Ovary (tissue), 9 donors: ENCODE data around the gene GRAP2. TPM values are rescaled to one million over a fixed set of nuclear protein-coding genes. Genes with fewer than 3 reads are reported as not detected.

Source experiments
- DNase-seq, 5 donors: peaks; one replicate each; pipeline ENCODE4 v3.0.0-alpha.2; 2019 to 2020
- H3K27ac ChIP-seq, 2 donors: fragments of 200-600 bp; one replicate each; pipeline versions ENCODE4 v1.5.1 to v1.8.0; 2019 to 2022
- H3K27me3 ChIP-seq: fragments of 200-600 bp; one replicate; pipeline ENCODE4 v1.8.0; 2022
- H3K36me3 ChIP-seq: fragments of 200-600 bp; sonication (generic); one replicate; pipeline ENCODE4 v1.5.1; 2019
- H3K4me1 ChIP-seq: one replicate; pipeline ENCODE4 v1.8.1; 2013; ENCODE audit warnings: mild to moderate bottlenecking, moderate library complexity; ENCODE audit not compliant: insufficient read depth
- H3K4me3 ChIP-seq: fragments of 200-600 bp; sonication (generic); one replicate; pipeline ENCODE4 v1.5.1; 2017
- H3K9me3 ChIP-seq, 2 donors: fragments of 200-600 bp in 1 of 2; sonication (generic) in 1 of 2; one replicate each; pipeline versions ENCODE4 v1.5.1 to v1.8.1; 2013 to 2019; ENCODE audit warnings: mild to moderate bottlenecking in 1 of 2, moderate library complexity in 1 of 2
- CTCF ChIP-seq, 3 donors: fragments of 450-650 bp in 2 of 3; fragments of 200-600 bp in 1 of 3; IDR thresholded peaks; one replicate each; pipeline versions ENCODE4 v1.5.1 to v1.8.0; 2016 to 2022; ENCODE audit warnings: antibody characterized with exemption in 3 of 3, mild to moderate bottlenecking in 1 of 3
- EP300 ChIP-seq: sonication (generic); formaldehyde crosslinking; IDR thresholded peaks from one replicate; pipeline ENCODE4 v1.6.1; 2017; ENCODE audit warnings: antibody characterized with exemption
- POLR2A ChIP-seq: fragments of 450-650 bp; IDR thresholded peaks from one replicate; pipeline ENCODE4 v1.6.1; 2017; ENCODE audit warnings: antibody characterized with exemption, mild to moderate bottlenecking, moderate library complexity
- WGBS, 3 donors: extraction: QIAGEN DNeasy Blood & Tissue Kit in 1 of 3; methylation state at CpG; one replicate each; pipeline versions ENCODE4 v1.1.5 to v1.1.7; 2013 to 2017; 5-methylcytosine and 5-hydroxymethylcytosine counted together
- intact Hi-C, 4 donors: fragments of 100-400 bp; cut with DNase I; formaldehyde crosslinking; loops; one replicate each; pipeline versions ENCODE4 v1.11.0 to v1.15.1; 2022 to 2023
- polyA plus RNA-seq, 2 donors: library from polyadenylated mRNA; stranded (reverse); fragments of 200-250 nt in 1 of 2; fragments of 350-450 nt in 1 of 2; fragmentation: Illumina TruSeq in 1 of 2; extraction: RNeasy Lipid Tissue Mini Kit (QIAGEN cat#74804) in 1 of 2; gene quantifications; one replicate each; pipeline ENCODE4 v1.2.3, GENCODE V29; 2013 to 2014
- total RNA-seq, 7 donors: library from RNA; depleted of rRNA in 2 of 7; stranded (reverse); fragments of >200 nt in 2 of 7; fragmentation: NEBNext Ultra II Directional in 3 of 7; extraction: Animal tissue kit (Norgen Biotek cat#: 25700) in 3 of 7; gene quantifications; one replicate each; pipeline versions ENCODE4 v1.1.0 to v1.2.4, GENCODE V29; 2016 to 2023
- donor health status: DM: no; HTN: no; CAD: no; lungs with moderate emphysema.
- donor health status: DM: no; HTN: no; CAD: no.
- donor health status: Bipolar disorder and iron deficiency.
- donor health status: DM: yes; HTN: yes; CAD: no.
- donor health status: DM: no; HTN: no; CAD: no.
- donor health status: DM: yes; HTN: yes; CAD: no.

Gene GRAP2
- total and polyA plus RNA-seq, 9 donors, result 0.46 to 2.0 (median 0.75) TPM; not detected in 1

GRCh38 chr22:39973656-39974055, 72.8 kb downstream of the GRAP2 start:
- Histone ChIP-seq H3K27me3 (no peaks in the 10 kb centered on the region), H3K4me3 (no peak overlapping the region), H3K36me3 (no peaks in the 10 kb centered on the region), H3K4me1 (peaks cover 2% of the 10 kb centered on the region), H3K9me3 (no peaks in the 10 kb centered on the region), H3K27ac (no peak overlapping the region)
- intact Hi-C loops, result no loop called here
- no peak for DNase-seq
- WGBS, 3 donors, result 74 to 81% (median 79%) methylated on average over 5 of the region's 5 CpGs
- TF ChIP-seq POLR2A (no peak), CTCF (IDR thresholded peaks at IDR 0.05) (no peak), EP300 (no peak)

DNA sequence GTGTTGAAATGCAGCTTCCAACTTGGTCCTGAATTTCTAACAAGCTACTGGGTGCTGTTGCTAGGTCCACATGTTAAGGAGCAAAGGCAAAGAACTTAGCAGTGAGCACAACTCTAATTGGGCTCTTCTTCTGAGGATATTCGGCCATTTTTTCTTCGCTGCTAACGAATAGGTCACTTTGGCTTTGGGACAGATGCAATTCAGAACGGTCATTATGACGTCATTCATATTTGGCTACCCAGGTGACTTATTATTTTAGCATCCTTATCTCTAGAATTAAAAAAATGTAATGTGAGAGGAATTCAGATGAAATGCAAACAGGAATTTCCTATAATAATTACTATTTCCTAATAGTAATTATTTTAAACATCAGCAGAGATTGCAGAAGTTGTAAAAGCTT, 73.2 kb downstream of the GRAP2 start:
- no peaks in the 10 kb centered on the region for H3K4me1 ChIP-seq
- H3K27ac ChIP-seq, result no peak overlapping the region
- 54 to 61% (median 61%) methylated on average over 5 of the region's 5 CpGs for WGBS, 3 donors
- intact Hi-C loops, result no loop called here
- H3K4me3 ChIP-seq, result no peak overlapping the region
- no peaks in the 10 kb centered on the region for H3K36me3 ChIP-seq
- no peak for DNase-seq
- H3K9me3 ChIP-seq, result no peaks in the 10 kb centered on the region
- no peaks in the 10 kb centered on the region for H3K27me3 ChIP-seq
- no peak for TF ChIP-seq EP300
- no peak for TF ChIP-seq CTCF (IDR thresholded peaks at IDR 0.05)
- TF ChIP-seq POLR2A, result no peak

DNA sequence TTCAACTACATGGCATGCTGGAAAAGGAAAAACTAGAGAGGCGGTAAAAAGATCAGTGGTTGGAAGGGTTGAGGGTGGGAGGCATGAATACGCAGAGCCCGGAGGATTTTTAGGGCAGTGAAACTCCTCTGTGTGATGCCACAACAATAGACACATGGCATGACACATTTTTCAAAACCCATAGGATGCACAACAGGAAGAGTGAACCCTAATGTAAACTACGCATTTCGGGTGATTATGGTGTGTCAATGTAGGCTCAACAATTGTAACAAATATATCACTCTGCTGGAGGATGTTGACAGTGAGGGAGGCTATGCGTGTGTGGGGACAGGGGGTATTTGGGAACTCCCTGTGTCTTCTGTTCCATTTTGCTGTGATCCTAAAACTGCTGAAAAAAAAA, 78.2 kb downstream of the GRAP2 start:
- 72 to 94% (median 72%) methylated on average over 6 of the region's 6 CpGs for WGBS, 3 donors
- Histone ChIP-seq H3K4me1 (no peaks in the 10 kb centered on the region), H3K4me3 (no peak overlapping the region), H3K27ac (no peak overlapping the region), H3K27me3 (no peaks in the 10 kb centered on the region), H3K36me3 (no peaks in the 10 kb centered on the region), H3K9me3 (no peaks in the 10 kb centered on the region)
- no peak for DNase-seq
- TF ChIP-seq POLR2A (no peak), EP300 (no peak), CTCF (IDR thresholded peaks at IDR 0.05) (no peak)
- intact Hi-C loops, result no loop called here

- TF ChIP-seq POLR2A (no peak), CTCF (IDR thresholded peaks at IDR 0.05) (no peak), EP300 (no peak)
- H3K4me1 ChIP-seq, result no peaks in the 10 kb centered on the region
- H3K27me3 ChIP-seq, result no peaks in the 10 kb centered on the region
- no peak overlapping the region for H3K27ac ChIP-seq
- H3K9me3 ChIP-seq, result no peaks in the 10 kb centered on the region
- intact Hi-C loops, result no loop called here
- DNase-seq, result no peak
- 81 to 84% (median 83%) methylated on average over 5 of the region's 5 CpGs for WGBS, 3 donors
- no peak overlapping the region for H3K4me3 ChIP-seq
- no peaks in the 10 kb centered on the region for H3K36me3 ChIP-seq
These were observed 78.6 kb downstream of the GRAP2 start for GRCh38 chr22:39979458-39979857.

DNA sequence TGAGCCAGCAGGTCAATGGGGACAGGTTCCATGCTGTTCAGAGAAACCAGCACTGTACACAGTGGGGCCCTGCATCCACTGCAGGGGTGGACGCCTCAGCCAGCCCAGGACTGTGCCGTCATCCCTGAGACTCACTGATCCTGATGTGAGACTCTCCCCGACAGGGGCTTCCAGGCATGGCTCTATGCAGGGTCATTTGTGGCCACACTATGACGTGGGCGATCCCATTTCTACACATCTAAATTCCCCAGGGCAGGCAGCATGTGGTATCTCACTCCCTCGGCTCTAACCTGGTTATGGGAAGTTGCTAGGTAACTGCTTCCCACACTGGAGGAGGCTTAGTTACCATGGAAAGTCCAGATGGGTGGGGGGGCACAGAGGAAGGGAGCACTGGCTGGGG, 79.7 kb downstream of the GRAP2 start:
- Histone ChIP-seq H3K27ac (no peak overlapping the region), H3K9me3 (no peaks in the 10 kb centered on the region), H3K4me1 (no peaks in the 10 kb centered on the region), H3K4me3 (no peak overlapping the region), H3K36me3 (no peaks in the 10 kb centered on the region), H3K27me3 (no peaks in the 10 kb centered on the region)
- intact Hi-C loops, result no loop called here
- TF ChIP-seq POLR2A (no peak), EP300 (no peak), CTCF (IDR thresholded peaks at IDR 0.05) (no peak)
- DNase-seq, result no peak
- 67 to 68% (median 67%) methylated on average over 6 of the region's 6 CpGs for WGBS, 3 donors
